Muscle layer of colon (tissue), 2 donors: ENCODE results near the gene MYH7.

Experiments
- H3K27ac ChIP-seq: one replicate; pipeline ENCODE4 v1.7.0; 2013; ENCODE audit warnings: low read depth, mild to moderate bottlenecking, low read length, moderate library complexity
- H3K27me3 ChIP-seq, 2 donors: one replicate each; pipeline ENCODE4 v1.7.0; 2013; ENCODE audit warnings: low read length in 2 of 2, mild to moderate bottlenecking in 2 of 2; ENCODE audit not compliant: insufficient read depth in 2 of 2, control insufficient read depth in 1 of 2
- H3K36me3 ChIP-seq: one replicate; pipeline ENCODE4 v1.7.0; 2013; ENCODE audit warnings: mild to moderate bottlenecking, low read length; ENCODE audit not compliant: insufficient read depth
- H3K4me1 ChIP-seq: one replicate; pipeline ENCODE4 v1.7.0; 2013; ENCODE audit warnings: mild to moderate bottlenecking, low read length; ENCODE audit not compliant: insufficient read depth
- H3K4me3 ChIP-seq, 2 donors: one replicate each; pipeline ENCODE4 v1.7.0; 2013; ENCODE audit warnings: low read length in 2 of 2, low read depth in 1 of 2, mild to moderate bottlenecking in 1 of 2, moderate library complexity in 1 of 2
- H3K9ac ChIP-seq: one replicate; pipeline ENCODE4 v1.7.0; 2013; ENCODE audit warnings: low read length
- H3K9me3 ChIP-seq: one replicate; pipeline ENCODE4 v1.7.0; 2013; ENCODE audit warnings: mild to moderate bottlenecking, low read length
- donor health status: abdominal sarcoma.
- donor health status: Adenocarcinoma of cecum.

MYH7 gene

DNA sequence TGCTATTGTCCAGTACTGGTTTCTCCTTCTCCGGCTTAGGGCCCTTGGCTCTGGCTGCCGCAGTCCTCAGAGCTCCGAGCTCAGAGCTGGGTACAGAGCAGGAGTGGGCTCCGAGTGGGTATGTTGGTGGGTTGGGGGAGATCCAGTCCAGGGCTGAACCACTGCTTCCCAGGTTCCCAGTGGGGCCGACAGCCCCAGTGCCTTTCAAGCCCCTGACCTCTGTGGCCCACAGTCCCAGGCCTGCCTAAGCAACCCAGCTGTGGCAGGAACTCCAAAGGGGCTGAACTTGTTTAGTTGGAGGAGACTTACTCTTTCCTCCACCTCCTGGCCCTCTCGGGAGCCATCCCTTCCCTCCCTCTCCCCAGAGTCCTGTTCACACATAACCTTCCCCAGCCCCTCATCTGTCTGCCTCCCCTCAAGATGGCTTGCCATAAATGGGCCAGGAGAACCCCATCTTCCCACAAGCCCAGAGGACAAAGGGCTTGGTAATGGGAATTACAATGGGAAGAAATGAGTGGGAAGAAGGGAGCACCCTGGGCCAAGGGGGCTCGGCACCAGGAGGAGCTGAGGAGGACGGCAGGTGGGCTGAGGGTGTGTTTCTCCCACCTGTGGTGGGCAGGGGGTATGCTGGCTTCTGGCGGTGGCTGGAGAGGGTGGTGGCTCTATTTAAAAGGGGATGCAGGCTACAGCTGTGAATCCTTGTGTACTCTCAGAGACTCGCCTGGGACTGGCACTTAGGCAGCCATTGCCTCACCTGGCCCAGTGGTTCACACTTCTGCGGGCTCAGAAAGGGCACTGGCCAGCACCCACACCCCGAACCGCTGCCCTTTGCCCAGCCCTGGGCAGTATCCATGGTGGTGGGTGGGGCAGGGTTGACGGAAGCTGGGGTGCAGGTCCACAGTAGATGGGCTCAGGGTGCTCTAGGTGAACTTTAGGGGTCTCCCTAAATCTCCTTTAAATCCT lies 23.6 kb downstream of the MYH7 start:
- Histone ChIP-seq H3K27ac (no peak overlapping the region), H3K4me3 (no peak overlapping the region), H3K9me3 (no peaks in the 10 kb centered on the region), H3K4me1 (no peaks in the 10 kb centered on the region), H3K36me3 (no peaks in the 10 kb centered on the region), H3K27me3 (no peaks in the 10 kb centered on the region), H3K9ac (no peak overlapping the region)

DNA sequence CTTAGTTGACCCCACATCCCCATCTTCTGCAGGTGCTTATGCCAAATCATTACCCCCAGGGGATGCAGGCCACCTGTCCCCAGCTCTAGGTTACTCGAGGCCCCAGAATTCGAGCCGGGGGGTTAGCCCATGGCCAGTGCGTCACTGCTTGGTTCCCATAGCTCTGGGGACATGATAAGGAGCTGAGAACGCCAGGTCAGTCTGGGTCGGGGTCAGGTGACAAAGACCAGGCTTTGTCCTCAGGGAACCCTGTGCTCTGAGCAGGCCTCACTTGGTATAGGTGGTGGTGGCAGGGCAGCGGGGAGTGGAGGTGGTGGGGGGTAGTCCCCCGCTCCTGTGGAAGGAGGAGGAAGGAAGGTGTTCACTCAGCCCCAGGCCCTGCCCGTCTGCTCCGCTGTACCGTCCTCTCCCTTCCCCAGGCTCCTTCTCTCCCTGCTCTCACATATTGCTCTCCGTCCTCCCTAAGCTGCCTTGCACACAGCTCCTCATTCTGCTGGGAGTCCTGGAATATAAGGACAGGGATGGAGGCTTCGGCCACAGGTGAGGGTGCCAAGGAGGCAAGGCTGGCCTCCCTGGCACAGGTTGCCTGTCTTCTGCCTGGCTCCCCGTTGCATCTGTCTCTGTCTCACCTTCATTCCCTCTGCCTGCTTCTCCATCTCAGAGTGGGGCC lies 25.4 kb downstream of the MYH7 start:
- H3K36me3 ChIP-seq, result no peaks in the 10 kb centered on the region
- H3K4me3 ChIP-seq, result no peak overlapping the region
- no peak overlapping the region for H3K27ac ChIP-seq
- H3K9me3 ChIP-seq, result no peaks in the 10 kb centered on the region
- no peak overlapping the region for H3K9ac ChIP-seq
- no peaks in the 10 kb centered on the region for H3K27me3 ChIP-seq
- H3K4me1 ChIP-seq, result no peaks in the 10 kb centered on the region

GRCh38 chr14:23409475-23409874 lies 26.0 kb downstream of the MYH7 start:
- Histone ChIP-seq H3K9me3 (no peaks in the 10 kb centered on the region), H3K27ac (no peak overlapping the region), H3K36me3 (no peaks in the 10 kb centered on the region), H3K4me3 (no peak overlapping the region), H3K27me3 (no peaks in the 10 kb centered on the region), H3K4me1 (no peaks in the 10 kb centered on the region), H3K9ac (no peak overlapping the region)

DNA sequence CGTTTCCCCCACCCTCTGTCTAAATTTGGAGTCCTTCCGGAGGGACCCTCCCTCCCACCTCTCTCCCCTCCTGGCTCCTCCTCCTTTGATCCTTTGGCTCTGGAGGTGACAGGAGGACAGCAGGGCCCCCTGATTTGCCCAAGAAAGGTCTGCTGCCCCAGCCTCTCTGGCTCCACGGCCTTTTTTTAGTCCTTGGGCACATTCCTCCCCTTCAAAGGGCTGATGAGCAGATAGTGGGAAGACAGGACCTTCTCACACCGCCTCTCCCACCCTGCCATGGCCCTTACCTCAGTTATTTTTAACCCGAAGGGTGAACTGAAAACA lies 27.2 kb downstream of the MYH7 start:
- Histone ChIP-seq H3K36me3 (no peaks in the 10 kb centered on the region), H3K27me3 (no peaks in the 10 kb centered on the region), H3K9ac (no peak overlapping the region), H3K4me1 (no peaks in the 10 kb centered on the region), H3K9me3 (no peaks in the 10 kb centered on the region), H3K4me3 (no peak overlapping the region), H3K27ac (no peak overlapping the region)

DNA sequence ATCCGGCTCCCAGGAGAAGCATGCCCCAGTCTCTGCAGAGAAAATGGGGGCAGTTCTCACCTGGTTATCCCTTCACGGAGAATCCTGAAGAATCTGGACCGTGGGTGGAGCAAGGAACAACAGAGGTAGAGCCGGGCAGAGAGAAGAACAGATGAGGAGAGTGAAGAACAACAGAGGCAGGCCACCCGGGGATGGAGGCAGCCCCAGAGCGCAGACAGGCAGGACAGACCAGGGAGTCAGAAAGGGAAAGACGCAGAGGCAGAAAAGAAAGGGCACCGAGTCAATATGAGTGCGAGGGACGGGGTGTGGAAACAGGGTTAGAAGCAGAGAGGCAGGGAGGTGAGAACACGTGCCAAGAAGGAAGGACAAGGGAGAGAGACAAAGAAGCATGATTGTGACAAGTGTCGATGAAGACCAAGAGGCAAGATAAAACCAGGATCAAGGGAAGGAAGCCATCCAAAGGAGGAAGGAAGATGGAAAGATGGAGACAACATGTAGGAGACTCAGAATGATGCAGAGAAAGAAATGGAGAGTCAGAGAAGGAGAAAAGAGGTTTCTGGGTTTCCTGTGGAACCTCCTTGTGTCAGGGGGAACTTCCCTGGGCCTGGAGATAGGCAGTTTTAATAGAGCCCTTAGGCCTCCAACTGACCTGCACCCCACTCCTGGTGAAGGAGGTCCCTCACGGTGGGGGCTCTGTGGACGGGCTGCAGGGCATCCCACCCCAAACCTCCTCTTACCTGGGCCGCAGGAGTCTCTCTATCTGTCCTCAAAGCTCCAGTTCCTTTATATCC lies 27.7 kb downstream of the MYH7 start, which contains the start of gene MYH6:
TSS of gene MYH6 (minus strand) at position 758 of the 791 bp plus-strand sequence. CDS start 1,050 bp downstream, outside the sequence.
- Histone ChIP-seq H3K9ac (no peak within 1 kb of the TSS), H3K4me1 (no peaks in the 10 kb centered on the region), H3K4me3 (no peak within 1 kb of the TSS), H3K27ac (no peak within 1 kb of the TSS), H3K9me3 (no peaks in the 10 kb centered on the region), H3K27me3 (no peaks in the 10 kb centered on the region), H3K36me3 (no peaks in the 10 kb centered on the region)

DNA sequence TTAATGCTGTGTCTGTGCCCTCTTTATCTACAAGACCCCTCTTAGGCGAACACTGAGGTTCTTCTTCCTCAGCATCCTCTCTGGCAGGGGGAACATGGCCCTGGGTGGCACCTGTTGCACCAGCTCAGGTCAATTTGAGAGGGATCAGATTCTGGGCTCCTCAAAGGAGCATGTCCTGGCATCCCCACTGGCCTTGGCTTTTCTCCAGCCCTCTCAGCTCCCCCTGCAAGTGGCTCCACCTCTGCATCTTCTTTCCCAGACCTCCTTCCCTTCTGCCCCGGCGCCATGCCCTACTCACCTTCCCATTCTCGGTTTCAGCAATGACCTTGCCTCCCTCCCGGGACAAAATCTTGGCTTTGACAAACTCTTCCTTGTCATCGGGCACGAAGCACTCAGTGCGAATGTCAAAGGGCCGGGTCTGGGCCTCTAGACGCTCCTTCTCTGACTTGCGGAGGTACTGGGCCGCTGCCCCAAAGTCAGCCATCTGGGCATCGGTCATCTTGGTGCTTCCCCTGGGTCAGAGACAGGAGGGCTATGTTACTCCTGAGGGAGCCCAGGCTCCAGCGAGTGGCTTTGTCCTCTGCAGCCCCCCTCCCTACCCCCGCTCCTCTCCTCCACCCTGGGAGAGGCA lies 28.6 kb downstream of the MYH7 start:
- Histone ChIP-seq H3K9ac (no peak overlapping the region), H3K27ac (no peak overlapping the region), H3K4me1 (no peaks in the 10 kb centered on the region), H3K4me3 (no peak overlapping the region), H3K9me3 (no peaks in the 10 kb centered on the region), H3K36me3 (no peaks in the 10 kb centered on the region), H3K27me3 (no peaks in the 10 kb centered on the region)

- Histone ChIP-seq H3K4me1 (no peaks in the 10 kb centered on the region), H3K36me3 (no peaks in the 10 kb centered on the region), H3K27me3 (no peaks in the 10 kb centered on the region), H3K27ac (no peak overlapping the region), H3K9me3 (no peaks in the 10 kb centered on the region), H3K9ac (no peak overlapping the region), H3K4me3 (no peak overlapping the region)
Measured at GRCh38 chr14:23406244-23406643, 29.2 kb downstream of the MYH7 start.

DNA sequence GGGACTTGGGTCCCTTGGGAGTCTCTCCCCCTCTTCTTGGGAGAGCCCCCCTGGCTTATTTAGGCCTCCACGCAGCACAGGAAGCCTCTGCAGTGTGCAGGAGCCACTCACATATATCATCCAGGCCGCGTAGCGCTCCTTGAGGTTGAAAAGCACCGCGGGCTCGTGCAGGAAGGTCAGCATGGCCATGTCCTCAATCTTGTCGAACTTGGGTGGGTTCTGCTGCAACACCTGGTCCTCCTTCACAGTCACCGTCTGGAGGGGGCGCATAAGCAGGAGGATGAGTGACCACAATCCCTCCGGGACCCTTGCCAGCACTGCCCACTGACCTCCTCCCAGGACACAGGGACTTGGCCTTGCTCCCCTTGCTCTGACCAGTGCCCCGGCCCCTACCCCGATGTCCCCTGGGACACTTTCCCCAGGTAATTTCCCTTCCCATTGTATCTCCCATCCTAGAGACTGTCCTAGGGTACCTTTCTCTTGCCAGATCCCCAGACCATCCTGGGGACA lies 29.9 kb downstream of the MYH7 start:
- Histone ChIP-seq H3K27ac (no peak overlapping the region), H3K9ac (no peak overlapping the region), H3K36me3 (no peaks in the 10 kb centered on the region), H3K4me1 (no peaks in the 10 kb centered on the region), H3K27me3 (no peaks in the 10 kb centered on the region), H3K9me3 (no peaks in the 10 kb centered on the region), H3K4me3 (no peak overlapping the region)

DNA sequence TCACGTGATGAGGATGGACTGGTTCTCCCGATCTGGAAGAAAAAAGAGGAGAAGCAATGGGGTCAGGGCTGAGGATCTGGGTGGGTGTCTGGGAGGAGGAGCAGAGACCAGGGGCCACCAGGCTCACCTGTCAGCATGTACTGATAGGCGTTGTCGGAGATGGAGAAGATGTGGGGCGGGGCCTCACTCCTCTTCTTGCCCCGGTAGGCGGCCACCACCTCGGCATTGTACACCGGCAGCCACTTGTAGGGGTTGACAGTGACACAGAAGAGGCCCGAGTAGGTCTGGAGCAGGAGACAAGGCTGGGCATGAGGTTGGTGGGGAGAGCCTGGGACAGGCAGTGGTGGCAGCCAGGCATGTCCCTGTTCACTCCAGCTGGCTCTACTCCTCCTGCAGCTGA lies 30.4 kb downstream of the MYH7 start:
- Histone ChIP-seq H3K4me1 (no peaks in the 10 kb centered on the region), H3K4me3 (no peak overlapping the region), H3K36me3 (no peaks in the 10 kb centered on the region), H3K27ac (no peak overlapping the region), H3K9me3 (no peaks in the 10 kb centered on the region), H3K9ac (no peak overlapping the region), H3K27me3 (no peaks in the 10 kb centered on the region)

GRCh38 chr14:23404331-23404900 lies 31.0 kb downstream of the MYH7 start:
- Histone ChIP-seq H3K9me3 (no peaks in the 10 kb centered on the region), H3K27me3 (no peaks in the 10 kb centered on the region), H3K36me3 (no peaks in the 10 kb centered on the region), H3K27ac (no peak overlapping the region), H3K9ac (no peak overlapping the region), H3K4me1 (no peaks in the 10 kb centered on the region), H3K4me3 (no peak overlapping the region)
